ENCODE data around the gene FXYD4. TPM values are rescaled to one million over a fixed set of nuclear protein-coding genes. Genes with fewer than 3 reads are reported as not detected.

Gene FXYD4
- total RNA-seq, 4 donors from 2014 or later, result not detected

DNA sequence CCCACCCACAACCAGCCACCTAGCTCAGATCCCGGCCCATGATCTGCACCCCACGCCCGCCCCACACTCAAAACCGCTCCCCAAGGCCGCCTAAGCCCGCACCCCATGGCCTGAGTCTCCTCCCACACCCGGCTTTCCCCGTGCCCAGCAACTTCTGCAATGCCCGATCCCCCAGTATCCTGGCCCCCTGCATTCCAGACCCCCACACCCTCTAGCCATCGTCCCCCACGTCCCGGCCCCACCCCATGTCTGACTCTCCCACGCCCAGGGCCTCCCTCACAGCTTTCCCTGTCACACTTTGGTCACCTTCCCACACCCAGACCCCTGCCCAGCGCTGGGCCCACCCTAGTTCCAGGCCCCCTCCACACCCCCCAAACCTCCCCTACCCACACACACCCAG is 20.1 kb upstream of the FXYD4 start:
- Histone ChIP-seq H3K27ac (no peak overlapping the region), H3K9me3 (no peaks in the 10 kb centered on the region), H3K4me3 (no peak overlapping the region), H3K4me1 (peaks cover 0 to 5% (median 0%) of the 10 kb centered on the region in 3 donors), H3K27me3 (peaks cover 17% of the 10 kb centered on the region), H3K36me3 (no peaks in the 10 kb centered on the region)
- TF ChIP-seq POLR2A (IDR thresholded peaks at IDR 0.05) (no peak), EP300 (IDR thresholded peaks at IDR 0.05) (no peak), POLR2AphosphoS5 (IDR thresholded peaks at IDR 0.05) (no peak)
- TF ChIP-seq, protein P1, sequence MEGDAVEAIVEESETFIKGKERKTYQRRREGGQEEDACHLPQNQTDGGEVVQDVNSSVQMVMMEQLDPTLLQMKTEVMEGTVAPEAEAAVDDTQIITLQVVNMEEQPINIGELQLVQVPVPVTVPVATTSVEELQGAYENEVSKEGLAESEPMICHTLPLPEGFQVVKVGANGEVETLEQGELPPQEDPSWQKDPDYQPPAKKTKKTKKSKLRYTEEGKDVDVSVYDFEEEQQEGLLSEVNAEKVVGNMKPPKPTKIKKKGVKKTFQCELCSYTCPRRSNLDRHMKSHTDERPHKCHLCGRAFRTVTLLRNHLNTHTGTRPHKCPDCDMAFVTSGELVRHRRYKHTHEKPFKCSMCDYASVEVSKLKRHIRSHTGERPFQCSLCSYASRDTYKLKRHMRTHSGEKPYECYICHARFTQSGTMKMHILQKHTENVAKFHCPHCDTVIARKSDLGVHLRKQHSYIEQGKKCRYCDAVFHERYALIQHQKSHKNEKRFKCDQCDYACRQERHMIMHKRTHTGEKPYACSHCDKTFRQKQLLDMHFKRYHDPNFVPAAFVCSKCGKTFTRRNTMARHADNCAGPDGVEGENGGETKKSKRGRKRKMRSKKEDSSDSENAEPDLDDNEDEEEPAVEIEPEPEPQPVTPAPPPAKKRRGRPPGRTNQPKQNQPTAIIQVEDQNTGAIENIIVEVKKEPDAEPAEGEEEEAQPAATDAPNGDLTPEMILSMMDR (IDR thresholded peaks at IDR 0.05), result no peak
- no peak for ATAC-seq
- 35% methylated on average over 2 of the region's 14 CpGs; no CpG with 5 or more reads in 1 of the 2 donors for WGBS, 2 donors (ENCODE audit: low coverage in 1 of 2)

- peaks cover 17% of the 10 kb centered on the region for H3K27me3 ChIP-seq
- TF ChIP-seq POLR2AphosphoS5 (IDR thresholded peaks at IDR 0.05), result no peak
- TF ChIP-seq, protein P1 (IDR thresholded peaks at IDR 0.05), result no peak
- TF ChIP-seq EP300 (IDR thresholded peaks at IDR 0.05), result no peak
- TF ChIP-seq POLR2A (IDR thresholded peaks at IDR 0.05), result no peak
These were observed 18.5 kb upstream of the FXYD4 start for GRCh38 chr10:43352951-43353350.

GRCh38 chr10:43353495-43354329 is 17.7 kb upstream of the FXYD4 start:
- WGBS, 2 donors (ENCODE audit: low coverage in 1 of 2), result 34 to 52% methylated on average over 3 of the region's 3 CpGs
- H3K4me3 ChIP-seq, result no peak overlapping the region
- no peaks in the 10 kb centered on the region for H3K36me3 ChIP-seq
- H3K4me1 ChIP-seq, result no peaks in the 10 kb centered on the region
- peaks cover 17% of the 10 kb centered on the region for H3K27me3 ChIP-seq
- no peak for ATAC-seq
- H3K9me3 ChIP-seq, result no peaks in the 10 kb centered on the region
- H3K27ac ChIP-seq, result no peak overlapping the region
- no peak for TF ChIP-seq POLR2A (IDR thresholded peaks at IDR 0.05)
- no peak for TF ChIP-seq POLR2AphosphoS5 (IDR thresholded peaks at IDR 0.05)
- TF ChIP-seq, protein P1 (IDR thresholded peaks at IDR 0.05), result no peak
- no peak for TF ChIP-seq EP300 (IDR thresholded peaks at IDR 0.05)

More at GRCh38 chr10:43352951-43353350, 18.5 kb upstream of the FXYD4 start:
- WGBS, 2 donors (ENCODE audit: low coverage in 1 of 2), result 90% methylated on average over 4 of the region's 7 CpGs; no CpG with 5 or more reads in 1 of the 2 donors
- Histone ChIP-seq H3K9me3 (no peaks in the 10 kb centered on the region), H3K4me1 (peaks cover 0 to 5% (median 0%) of the 10 kb centered on the region in 3 donors), H3K36me3 (no peaks in the 10 kb centered on the region), H3K27ac (no peak overlapping the region), H3K4me3 (no peak overlapping the region)
- no peak for ATAC-seq

DNA sequence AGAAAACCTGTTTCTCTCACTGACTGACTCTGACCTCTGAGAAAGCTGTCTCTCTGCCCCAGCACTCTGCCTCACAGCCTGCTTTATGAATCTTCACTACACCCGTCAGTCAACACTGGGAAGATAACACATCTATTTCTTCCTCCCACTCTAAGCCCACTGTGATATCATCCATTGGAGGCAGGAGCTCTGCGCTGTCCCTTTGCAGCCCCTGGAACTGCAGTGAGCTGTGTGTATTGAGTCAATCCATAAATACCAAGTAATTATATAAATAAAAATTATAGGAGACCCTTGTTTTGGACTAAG is 17.2 kb upstream of the FXYD4 start:
- ATAC-seq, result no peak

More for the DNA sequence above, 17.2 kb upstream of the FXYD4 start:
- Histone ChIP-seq H3K4me1 (no peaks in the 10 kb centered on the region), H3K9me3 (no peaks in the 10 kb centered on the region), H3K4me3 (no peak overlapping the region), H3K36me3 (no peaks in the 10 kb centered on the region), H3K27me3 (peaks cover 17% of the 10 kb centered on the region), H3K27ac (no peak overlapping the region)
- 71 to 73% methylated on average over 2 of the region's 2 CpGs for WGBS, 2 donors (ENCODE audit: low coverage in 1 of 2)
- TF ChIP-seq POLR2A (IDR thresholded peaks at IDR 0.05), result no peak
- TF ChIP-seq, protein P1 (IDR thresholded peaks at IDR 0.05), result no peak
- no peak for TF ChIP-seq POLR2AphosphoS5 (IDR thresholded peaks at IDR 0.05)
